CD4-positive, alpha-beta T cell (primary cell): Measurements from ENCODE around the gene ORC2. TPM values are rescaled to one million over a fixed set of nuclear protein-coding genes. Genes with fewer than 3 reads are reported as not detected.

Source experiments
- ATAC-seq: fragments of 200-7000 bp; cut with Tn5 transposase; one replicate; pipeline ENCODE4 v1.10.0; 2022; ENCODE audit warnings: mild to moderate bottlenecking; ENCODE audit not compliant: poor library complexity
- CTCF ChIA-PET: fragments of 350-600 bp; sonication (Branson Sonifier 250); formaldehyde crosslinking; loops from one replicate; lab custom pipeline; 2021; ENCODE audit warnings: antibody characterized with exemption, inconsistent platforms; lab: Charles Lee
- POLR2A ChIA-PET: fragments of 350-600 bp; sonication (Branson Sonifier 250); formaldehyde crosslinking; loops from one replicate; lab custom pipeline; 2021; ENCODE audit warnings: antibody characterized with exemption, inconsistent platforms; lab: Charles Lee
- DNase-seq, 14 experiments: peaks; one replicate each; pipeline ENCODE4 v3.0.0-alpha.2; 2013 to 2020; ENCODE audit warnings: mixed read lengths in 2 of 14
- H3K27ac ChIP-seq, 2 donors: one replicate each; pipeline versions ENCODE4 v1.5.1 to v1.7.0; 2013; ENCODE audit warnings: low read length in 2 of 2, low read depth in 1 of 2, mild to moderate bottlenecking in 1 of 2
- H3K27me3 ChIP-seq, 2 experiments: 1 replicate in 1 of 2; 2 replicates in 1 of 2; pipeline versions ENCODE4 v1.6.1 to v1.7.0; 2013; ENCODE audit warnings: low read length in 2 of 2, control low read depth in 1 of 2, mild to moderate bottlenecking in 1 of 2, moderate library complexity in 1 of 2; ENCODE audit not compliant: insufficient read depth in 2 of 2, control insufficient read depth in 1 of 2
- H3K36me3 ChIP-seq: one replicate; pipeline ENCODE4 v1.6.1; 2013; ENCODE audit warnings: low read length, control low read depth; ENCODE audit not compliant: insufficient read depth
- H3K4me1 ChIP-seq: one replicate; pipeline ENCODE4 v1.6.1; 2013; ENCODE audit warnings: low read length, control low read depth; ENCODE audit not compliant: insufficient read depth
- H3K4me3 ChIP-seq: one replicate; pipeline ENCODE4 v1.5.1; 2013; ENCODE audit warnings: mild to moderate bottlenecking, low read length, moderate library complexity
- H3K9me3 ChIP-seq, 2 experiments: 1 replicate in 1 of 2; 2 replicates in 1 of 2; pipeline versions ENCODE4 v1.6.1 to v1.7.0; 2013; ENCODE audit warnings: low read length in 2 of 2, mild to moderate bottlenecking in 2 of 2, control low read depth in 1 of 2, moderate library complexity in 1 of 2; ENCODE audit not compliant: control insufficient read depth in 1 of 2, insufficient read depth in 1 of 2
- H3K27ac Mint-ChIP-seq: one replicate; pipeline ENCODE4 v1.8.0; 2020; ENCODE audit warnings: mixed read lengths
- H3K27me3 Mint-ChIP-seq: one replicate; pipeline ENCODE4 v1.8.0; 2021; ENCODE audit warnings: mixed read lengths
- H3K36me3 Mint-ChIP-seq: one replicate; pipeline ENCODE4 v1.8.0; 2021; ENCODE audit warnings: low read depth, mixed read lengths
- H3K4me1 Mint-ChIP-seq: one replicate; pipeline ENCODE4 v1.8.0; 2021; ENCODE audit warnings: low read depth, mixed read lengths
- H3K4me3 Mint-ChIP-seq: one replicate; pipeline ENCODE4 v1.8.0; 2020; ENCODE audit warnings: mild to moderate bottlenecking, mixed read lengths
- H3K9me3 Mint-ChIP-seq: one replicate; pipeline ENCODE4 v1.8.0; 2020; ENCODE audit warnings: mixed read lengths
- intact Hi-C, 2 experiments: fragments of 100-400 bp; cut with DNase I in 1 of 2; cut with micrococcal nuclease in 1 of 2; formaldehyde crosslinking; loops; one replicate each; pipeline versions ENCODE4 v1.15.1 to v1.9.0; 2023 to 2025; cut with DNase I, micrococcal nuclease
- total RNA-seq, 174 experiments: library from RNA in 2 of 174; stranded (reverse) in 2 of 174; gene quantifications; one replicate each; pipeline ENCODE4 v1.2.3 and lab custom pipeline; 2021 to 2026
- TF ChIP-seq, protein P1 (sequence below): fragments of 200-600 bp; IDR thresholded peaks from one replicate; pipeline ENCODE4 v1.8.0; 2022; ENCODE audit warnings: antibody characterized with exemption, mild to moderate bottlenecking

Gene ORC2
- total RNA-seq, 2 experiments from 2014 or later = 25.0 to 26.6 TPM

DNA sequence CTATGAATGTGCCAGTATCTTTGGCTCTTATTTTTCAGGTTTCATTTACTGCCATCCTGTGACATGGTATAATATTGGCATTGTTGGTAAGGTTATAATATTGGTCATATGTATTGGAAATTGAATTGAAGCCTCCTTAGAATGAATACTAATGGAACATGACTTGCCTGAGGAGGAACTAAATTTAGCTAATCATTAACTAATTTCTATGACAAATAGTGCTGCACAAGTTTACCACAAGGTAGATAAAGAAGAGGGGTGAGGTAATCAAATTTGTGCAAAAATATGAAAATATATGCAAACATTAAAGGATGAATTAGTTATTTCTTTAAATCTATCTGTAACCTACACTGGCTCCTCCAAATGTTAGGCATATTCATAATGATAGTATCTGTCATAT is 43.2 kb upstream of the ORC2 start:
- ChIA-PET CTCF (no interaction called here), POLR2A (no interaction called here)
- Mint-ChIP-seq H3K4me3 (no peak overlapping the region), H3K27ac (no peak overlapping the region), H3K9me3 (no peaks in the 10 kb centered on the region), H3K4me1 (no peaks in the 10 kb centered on the region), H3K36me3 (peaks cover 62% of the 10 kb centered on the region), H3K27me3 (no peaks in the 10 kb centered on the region)
- no peak for ATAC-seq
- Histone ChIP-seq H3K36me3 (peaks cover 43% of the 10 kb centered on the region), H3K4me1 (no peaks in the 10 kb centered on the region), H3K27ac (no peak overlapping the region), H3K9me3 (no peaks in the 10 kb centered on the region), H3K27me3 (no peaks in the 10 kb centered on the region), H3K4me3 (no peak overlapping the region)
- DNase-seq = no peak
- intact Hi-C loops = no loop called here
- TF ChIP-seq, protein P1, sequence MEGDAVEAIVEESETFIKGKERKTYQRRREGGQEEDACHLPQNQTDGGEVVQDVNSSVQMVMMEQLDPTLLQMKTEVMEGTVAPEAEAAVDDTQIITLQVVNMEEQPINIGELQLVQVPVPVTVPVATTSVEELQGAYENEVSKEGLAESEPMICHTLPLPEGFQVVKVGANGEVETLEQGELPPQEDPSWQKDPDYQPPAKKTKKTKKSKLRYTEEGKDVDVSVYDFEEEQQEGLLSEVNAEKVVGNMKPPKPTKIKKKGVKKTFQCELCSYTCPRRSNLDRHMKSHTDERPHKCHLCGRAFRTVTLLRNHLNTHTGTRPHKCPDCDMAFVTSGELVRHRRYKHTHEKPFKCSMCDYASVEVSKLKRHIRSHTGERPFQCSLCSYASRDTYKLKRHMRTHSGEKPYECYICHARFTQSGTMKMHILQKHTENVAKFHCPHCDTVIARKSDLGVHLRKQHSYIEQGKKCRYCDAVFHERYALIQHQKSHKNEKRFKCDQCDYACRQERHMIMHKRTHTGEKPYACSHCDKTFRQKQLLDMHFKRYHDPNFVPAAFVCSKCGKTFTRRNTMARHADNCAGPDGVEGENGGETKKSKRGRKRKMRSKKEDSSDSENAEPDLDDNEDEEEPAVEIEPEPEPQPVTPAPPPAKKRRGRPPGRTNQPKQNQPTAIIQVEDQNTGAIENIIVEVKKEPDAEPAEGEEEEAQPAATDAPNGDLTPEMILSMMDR = no peak

DNA sequence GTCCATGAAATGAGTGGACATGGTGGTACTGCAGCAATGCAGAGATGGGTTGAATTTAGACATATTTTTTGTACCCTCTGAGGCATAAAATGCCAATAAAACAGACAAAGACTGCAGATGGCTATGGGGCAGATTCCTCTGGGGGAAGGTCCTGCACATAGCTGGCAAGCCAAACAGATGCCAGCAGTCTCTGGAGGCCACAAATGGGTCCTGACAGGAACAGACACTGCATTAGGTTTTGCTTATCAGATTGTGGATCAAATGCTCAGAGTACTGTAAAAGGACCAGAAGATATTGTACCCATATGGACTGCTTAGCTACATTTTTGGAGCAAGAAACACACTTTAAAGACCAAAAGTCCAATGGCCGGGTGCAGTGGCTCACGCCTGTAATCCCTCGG is 40.9 kb upstream of the ORC2 start:
- no peaks in the 10 kb centered on the region for H3K27me3 Mint-ChIP-seq
- no peaks in the 10 kb centered on the region for H3K4me1 Mint-ChIP-seq
- H3K9me3 Mint-ChIP-seq = no peaks in the 10 kb centered on the region
- DNase-seq (no peak), ATAC-seq (no peak)
- peaks cover 79% of the 10 kb centered on the region for H3K36me3 Mint-ChIP-seq
- H3K27ac Mint-ChIP-seq = no peak overlapping the region
- TF ChIP-seq, protein P1 = no peak
- ChIA-PET POLR2A (interaction anchor here (1.4 kb wide), 1 partner anchor 41 kb away, joined by 3 read pairs; the partner anchor contains the start of gene ORC2), CTCF (interaction anchor here (0.9 kb wide), 1 partner anchor 65 kb away, joined by 3 read pairs; no protein-coding TSS in a partner anchor)
- intact Hi-C loops = no loop called here
- Histone ChIP-seq H3K9me3 (no peaks in the 10 kb centered on the region), H3K27ac (no peak overlapping the region), H3K4me1 (no peaks in the 10 kb centered on the region), H3K4me3 (no peak overlapping the region), H3K36me3 (peaks cover 49% of the 10 kb centered on the region), H3K27me3 (no peaks in the 10 kb centered on the region)
- no peak overlapping the region for H3K4me3 Mint-ChIP-seq

DNA sequence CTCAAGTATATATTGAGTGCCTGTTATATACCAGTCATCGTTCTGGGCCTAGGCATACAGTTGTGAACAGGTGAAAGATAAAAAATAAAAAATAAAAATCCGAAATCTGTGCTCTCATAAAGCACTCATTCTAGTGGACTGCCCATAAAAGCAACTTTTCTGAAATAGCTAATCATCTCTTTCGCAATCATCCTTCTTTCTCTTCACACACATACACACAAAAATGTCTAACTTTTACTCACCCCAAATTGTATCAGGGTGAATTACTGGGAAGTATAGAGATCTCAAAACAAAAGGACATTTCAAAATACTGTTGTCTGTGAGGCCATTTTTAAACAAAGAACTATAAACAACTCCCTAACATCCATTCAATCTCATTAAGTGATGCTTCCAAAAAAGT is 29.6 kb upstream of the ORC2 start:
- no peak overlapping the region for H3K4me3 ChIP-seq
- POLR2A ChIA-PET = no interaction called here
- Mint-ChIP-seq H3K4me1 (no peaks in the 10 kb centered on the region), H3K9me3 (no peaks in the 10 kb centered on the region), H3K4me3 (no peak overlapping the region), H3K27me3 (no peaks in the 10 kb centered on the region), H3K36me3 (peaks cover 69% of the 10 kb centered on the region), H3K27ac (no peak overlapping the region)
- H3K4me1 ChIP-seq = no peaks in the 10 kb centered on the region
- peaks cover 65% of the 10 kb centered on the region for H3K36me3 ChIP-seq
- H3K27me3 ChIP-seq = no peaks in the 10 kb centered on the region
- CTCF ChIA-PET = no interaction called here
- no peak for DNase-seq
- ATAC-seq = no peak
- no peaks in the 10 kb centered on the region for H3K9me3 ChIP-seq
- H3K27ac ChIP-seq = no peak overlapping the region
- TF ChIP-seq, protein P1 = no peak
- intact Hi-C loops = no loop called here
